ENCODE data around the gene HSPB9.

- TF ChIP-seq CTCF (IDR thresholded peaks at IDR 0.05; ENCODE audit: low read depth, low read length): no peak
- no peak for TF ChIP-seq POLR2A (IDR thresholded peaks at IDR 0.05; ENCODE audit: extremely low read depth, insufficient read length)
- no peak for TF ChIP-seq MYC (IDR thresholded peaks at IDR 0.05; ENCODE audit: low read depth, low read length)
- TF ChIP-seq MAX (IDR thresholded peaks at IDR 0.05; ENCODE audit: low read depth, low read length): no peak
Measured at GRCh38 chr17:42078396-42079043, 44.1 kb upstream of the HSPB9 start.

All from NB4 (cell line).